OCI-LY3 (cell line): ENCODE measurements around the gene LMNB1.

Experiments
- H2AFZ ChIP-seq: fragments of 200-600, 300-600 bp; shearing (Covaris generic); 2 replicates; pipeline ENCODE4 v1.6.0; 2014; ENCODE audit warnings: antibody characterized with exemption, low read depth, low read length
- H3K27ac ChIP-seq: fragments of 200-600, 300-600 bp; sonication (generic); 2 replicates; pipeline ENCODE4 v1.5.1; 2014; ENCODE audit warnings: mild to moderate bottlenecking, low read length, moderate library complexity, mixed read lengths
- H3K27me3 ChIP-seq: fragments of 200-600, 300-600 bp; sonication (generic); 2 replicates; pipeline ENCODE4 v1.6.1; 2014; ENCODE audit warnings: low read depth, low read length, mixed read lengths
- H3K36me3 ChIP-seq: fragments of 200-600, 300-600 bp; sonication (generic); replicated peaks from 2 replicates; pipeline ENCODE3; 2014; ENCODE audit warnings: low read depth, low read length, mixed read lengths
- H3K4me1 ChIP-seq: fragments of 300-600, 200-600 bp; sonication (generic); 2 replicates; pipeline ENCODE4 v1.6.1; 2014; ENCODE audit warnings: low read length, mixed read lengths
- H3K4me2 ChIP-seq: fragments of 200-600, 300-600 bp; sonication (generic); 2 replicates; pipeline ENCODE4 v1.6.1; 2014; ENCODE audit warnings: low read length, mixed read lengths
- H3K4me3 ChIP-seq: fragments of 300-600, 200-600 bp; sonication (generic); 2 replicates; pipeline ENCODE4 v1.5.1; 2014; ENCODE audit warnings: antibody characterized with exemption, mild to moderate bottlenecking, low read length, moderate library complexity
- H3K79me2 ChIP-seq: fragments of 300-600, 200-600 bp; shearing (Covaris generic); 2 replicates; pipeline ENCODE4 v1.6.1; 2014; ENCODE audit warnings: mild to moderate bottlenecking, low read length, mixed read lengths
- H3K9ac ChIP-seq: fragments of 300-600, 200-600 bp; shearing (Covaris generic); 2 replicates; pipeline ENCODE4 v1.6.0; 2014; ENCODE audit warnings: mild to moderate bottlenecking, low read length, moderate library complexity
- H3K9me3 ChIP-seq: fragments of 200-600, 300-600 bp; shearing (Covaris generic); 2 replicates; pipeline ENCODE4 v1.6.1; 2014; ENCODE audit warnings: low read length, mixed read lengths; ENCODE audit not compliant: insufficient read depth
- H4K20me1 ChIP-seq: fragments of 200-600, 300-600 bp; sonication (generic); 2 replicates; pipeline ENCODE4 v1.6.1; 2016; ENCODE audit warnings: low read length, mixed read lengths; ENCODE audit not compliant: insufficient read depth
- EZH2phosphoT487 ChIP-seq: fragments of 200-600 bp; shearing (Covaris generic); IDR thresholded peaks from 2 replicates; pipeline ENCODE4 v1.6.1; 2018; ENCODE audit warnings: antibody characterized with exemption, mixed run types, low read depth
- TF ChIP-seq, protein P1 (sequence below): fragments of 200-600, 300-600 bp; sonication (generic); IDR thresholded peaks from 2 replicates; pipeline ENCODE4 v1.5.1; 2014; ENCODE audit warnings: antibody characterized with exemption, low read length, low read depth

The LMNB1 gene

DNA sequence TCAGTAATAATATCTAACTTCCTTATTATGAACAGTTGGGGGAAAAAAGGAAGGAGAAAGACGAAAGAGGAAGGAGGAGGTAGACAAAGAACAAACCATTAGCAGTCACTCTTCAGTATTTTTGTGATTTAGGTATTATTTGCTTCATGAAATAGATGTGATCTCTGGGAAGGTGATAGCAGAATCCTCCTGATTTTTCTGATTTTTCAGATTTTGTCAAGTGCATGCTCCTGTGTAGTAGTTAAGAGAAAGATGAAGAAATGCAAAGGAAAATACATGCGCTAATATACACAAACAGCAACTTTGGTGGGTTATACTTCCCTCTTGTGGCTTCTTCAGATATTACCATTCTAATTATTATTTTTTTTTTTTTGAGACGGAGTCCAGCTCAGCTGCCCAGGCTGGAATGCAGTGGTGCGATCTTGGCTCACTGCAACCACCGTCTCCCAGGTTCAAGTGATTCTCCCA lies 31.6 kb downstream of the LMNB1 start:
- no peaks in the 10 kb centered on the region for H3K9me3 ChIP-seq
- H3K9ac ChIP-seq, result 0 out of 2 replicates have a peak overlapping the region, but pooled peaks have one; percentile 19
- H4K20me1 ChIP-seq, result peaks cover 14% of the 10 kb centered on the region; the same call in 1 of the 2 replicates
- no peaks in the 10 kb centered on the region for H3K27me3 ChIP-seq
- H2AFZ ChIP-seq, result no peak overlapping the region
- H3K27ac ChIP-seq, result peak overlapping the region; percentile 67
- 0 out of 2 replicates have a peak overlapping the region, but pooled peaks have one; percentile 32 for H3K4me3 ChIP-seq
- H3K4me1 ChIP-seq, result peaks cover 48% of the 10 kb centered on the region
- H3K79me2 ChIP-seq, result peaks cover 28% of the 10 kb centered on the region
- TF ChIP-seq, protein P1, sequence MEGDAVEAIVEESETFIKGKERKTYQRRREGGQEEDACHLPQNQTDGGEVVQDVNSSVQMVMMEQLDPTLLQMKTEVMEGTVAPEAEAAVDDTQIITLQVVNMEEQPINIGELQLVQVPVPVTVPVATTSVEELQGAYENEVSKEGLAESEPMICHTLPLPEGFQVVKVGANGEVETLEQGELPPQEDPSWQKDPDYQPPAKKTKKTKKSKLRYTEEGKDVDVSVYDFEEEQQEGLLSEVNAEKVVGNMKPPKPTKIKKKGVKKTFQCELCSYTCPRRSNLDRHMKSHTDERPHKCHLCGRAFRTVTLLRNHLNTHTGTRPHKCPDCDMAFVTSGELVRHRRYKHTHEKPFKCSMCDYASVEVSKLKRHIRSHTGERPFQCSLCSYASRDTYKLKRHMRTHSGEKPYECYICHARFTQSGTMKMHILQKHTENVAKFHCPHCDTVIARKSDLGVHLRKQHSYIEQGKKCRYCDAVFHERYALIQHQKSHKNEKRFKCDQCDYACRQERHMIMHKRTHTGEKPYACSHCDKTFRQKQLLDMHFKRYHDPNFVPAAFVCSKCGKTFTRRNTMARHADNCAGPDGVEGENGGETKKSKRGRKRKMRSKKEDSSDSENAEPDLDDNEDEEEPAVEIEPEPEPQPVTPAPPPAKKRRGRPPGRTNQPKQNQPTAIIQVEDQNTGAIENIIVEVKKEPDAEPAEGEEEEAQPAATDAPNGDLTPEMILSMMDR, result peak; percentile 42
- no peak for TF ChIP-seq EZH2phosphoT487
- peaks cover 54% of the 10 kb centered on the region for H3K36me3 ChIP-seq
- H3K4me2 ChIP-seq, result peak overlapping the region; percentile 76

DNA sequence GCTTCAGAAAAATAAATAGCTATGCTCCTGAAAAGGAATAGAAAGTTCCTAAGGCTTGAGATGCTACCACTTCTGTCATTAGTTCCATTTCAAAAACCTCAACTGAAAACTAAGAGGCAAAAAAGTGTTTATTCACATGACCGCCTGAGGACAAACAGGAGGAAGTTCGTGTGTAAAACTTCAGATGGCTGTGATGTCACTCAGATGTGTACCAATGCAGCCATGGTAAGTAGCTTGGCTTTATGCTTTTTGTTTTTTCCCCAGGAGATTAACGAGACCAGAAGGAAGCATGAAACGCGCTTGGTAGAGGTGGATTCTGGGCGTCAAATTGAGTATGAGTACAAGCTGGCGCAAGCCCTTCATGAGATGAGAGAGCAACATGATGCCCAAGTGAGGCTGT lies 33.0 kb downstream of the LMNB1 start:
- no peaks in the 10 kb centered on the region for H3K27me3 ChIP-seq
- H3K27ac ChIP-seq, result peak overlapping the region; percentile 12; the same call in 1 of the 2 replicates
- H3K79me2 ChIP-seq, result peaks cover 15% of the 10 kb centered on the region
- peaks cover 55% of the 10 kb centered on the region for H3K36me3 ChIP-seq
- H3K9ac ChIP-seq, result no peak overlapping the region
- peaks cover 8% of the 10 kb centered on the region; the same call in 1 of the 2 replicates for H4K20me1 ChIP-seq
- H2AFZ ChIP-seq, result no peak overlapping the region
- TF ChIP-seq, protein P1, result no peak
- no peak for TF ChIP-seq EZH2phosphoT487
- H3K4me2 ChIP-seq, result no peak overlapping the region
- H3K4me1 ChIP-seq, result peaks cover 48% of the 10 kb centered on the region
- H3K9me3 ChIP-seq, result no peaks in the 10 kb centered on the region
- H3K4me3 ChIP-seq, result no peak overlapping the region

DNA sequence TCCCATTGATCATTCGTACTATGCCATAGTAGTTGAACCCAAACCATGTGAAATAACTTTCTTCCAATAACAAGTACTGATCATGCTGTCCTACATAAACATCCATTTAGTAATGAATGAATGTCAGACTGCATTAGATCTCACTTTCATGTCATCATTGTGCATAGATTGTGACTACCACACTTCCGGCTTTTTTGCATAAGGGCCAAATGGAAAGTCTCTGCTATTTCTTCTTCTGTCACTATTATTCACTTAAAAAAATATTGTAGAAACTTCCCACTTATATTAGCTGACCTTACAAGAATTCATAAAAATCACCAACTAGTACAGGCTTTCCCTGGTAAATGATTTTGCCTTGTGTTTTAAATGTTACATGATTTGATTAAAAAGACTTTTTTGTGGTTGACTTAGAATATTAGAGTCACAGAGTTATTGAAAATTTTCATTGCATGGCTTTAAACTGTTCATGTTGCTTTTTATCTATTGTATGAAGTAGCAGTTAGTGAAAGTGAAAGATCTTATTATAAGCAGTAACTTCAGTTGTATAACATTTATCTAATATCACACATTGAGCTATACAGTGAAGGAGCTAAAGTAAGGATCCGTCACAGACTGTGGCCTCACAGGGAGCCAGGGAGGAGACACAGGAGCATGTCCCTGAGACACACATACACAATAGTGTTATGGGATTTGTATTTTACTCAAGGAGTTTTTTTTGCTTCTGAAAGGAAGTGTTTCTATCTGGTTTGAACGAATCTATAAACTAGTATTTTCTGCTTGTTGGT lies 33.9 kb downstream of the LMNB1 start:
- no peak overlapping the region for H3K4me3 ChIP-seq
- no peak overlapping the region for H3K9ac ChIP-seq
- peaks cover 51% of the 10 kb centered on the region for H3K36me3 ChIP-seq
- TF ChIP-seq, protein P1, result no peak
- TF ChIP-seq EZH2phosphoT487, result no peak
- H3K4me2 ChIP-seq, result no peak overlapping the region
- H4K20me1 ChIP-seq, result peaks cover 8% of the 10 kb centered on the region; the same call in 1 of the 2 replicates
- peak overlapping the region; percentile 53 for H3K27ac ChIP-seq
- peaks cover 48% of the 10 kb centered on the region for H3K4me1 ChIP-seq
- no peaks in the 10 kb centered on the region for H3K9me3 ChIP-seq
- no peak overlapping the region for H2AFZ ChIP-seq
- no peaks in the 10 kb centered on the region for H3K27me3 ChIP-seq
- H3K79me2 ChIP-seq, result peaks cover 12% of the 10 kb centered on the region

DNA sequence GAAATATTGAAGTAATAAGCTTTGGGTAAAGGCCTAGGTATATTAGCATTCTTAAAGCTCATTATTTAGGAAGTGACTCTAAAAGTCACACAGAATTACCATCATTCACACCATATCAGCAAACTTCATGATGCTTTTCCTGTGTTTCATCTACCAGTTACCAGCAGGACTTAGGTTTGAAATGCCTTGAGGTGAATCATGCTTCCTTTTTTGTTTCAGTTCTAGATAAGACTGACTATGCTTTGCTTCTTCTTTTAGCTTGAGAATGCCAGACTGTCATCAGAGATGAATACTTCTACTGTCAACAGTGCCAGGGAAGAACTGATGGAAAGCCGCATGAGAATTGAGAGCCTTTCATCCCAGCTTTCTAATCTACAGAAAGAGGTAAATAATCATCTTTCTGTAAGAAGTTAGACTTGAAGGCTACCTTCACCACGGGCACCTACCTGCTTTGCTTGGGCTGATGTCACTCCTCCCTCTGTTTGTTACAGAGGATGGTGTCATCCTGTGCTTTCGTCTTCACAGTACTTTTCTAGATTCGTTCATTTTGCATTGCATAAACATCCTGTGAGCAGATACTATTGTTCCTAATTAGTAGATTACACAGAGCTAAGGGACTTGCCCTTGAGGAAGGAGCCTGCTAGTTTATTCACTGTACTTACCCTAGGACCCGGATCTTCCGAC lies 34.7 kb downstream of the LMNB1 start:
- H3K9ac ChIP-seq, result no peak overlapping the region
- H3K4me2 ChIP-seq, result no peak overlapping the region
- TF ChIP-seq, protein P1, result no peak
- TF ChIP-seq EZH2phosphoT487, result no peak
- no peaks in the 10 kb centered on the region for H3K9me3 ChIP-seq
- H3K36me3 ChIP-seq, result peaks cover 50% of the 10 kb centered on the region
- H3K27me3 ChIP-seq, result no peaks in the 10 kb centered on the region
- no peak overlapping the region for H3K4me3 ChIP-seq
- peaks cover 8% of the 10 kb centered on the region; the same call in 1 of the 2 replicates for H4K20me1 ChIP-seq
- H3K27ac ChIP-seq, result peak overlapping the region; percentile 53
- no peak overlapping the region for H2AFZ ChIP-seq
- peaks cover 15% of the 10 kb centered on the region for H3K79me2 ChIP-seq
- peaks cover 48% of the 10 kb centered on the region for H3K4me1 ChIP-seq
